ENCODE measurements around the gene PRLR. TPM values are rescaled to one million over a fixed set of nuclear protein-coding genes. Genes with fewer than 3 reads are reported as not detected.

PRLR gene
- total RNA-seq, 1 donor from 2014 or later, result 5.7 TPM

DNA sequence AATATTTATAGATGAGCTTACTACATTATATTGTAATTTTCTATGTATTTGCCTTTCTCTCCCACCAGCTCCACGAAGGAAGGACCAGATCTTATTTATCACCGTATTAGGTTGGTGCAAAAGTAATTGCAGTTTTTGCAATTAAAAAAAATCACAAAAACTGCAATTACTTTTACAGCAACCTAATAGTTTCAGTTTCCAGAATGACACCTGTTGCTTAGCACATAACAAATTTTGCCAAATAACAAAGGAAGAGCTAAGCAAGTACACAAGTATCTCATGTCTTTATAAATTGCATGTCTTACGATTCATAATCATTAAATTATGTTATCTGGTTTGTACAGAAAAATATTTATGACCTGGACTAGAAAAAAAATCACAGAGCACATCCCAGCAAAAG, 228.4 kb downstream of the PRLR start:
- no peak for TF ChIP-seq CTCF (IDR thresholded peaks at IDR 0.05; ENCODE audit: unreplicated experiment)
- no peak for DNase-seq (ENCODE audit: low spot score, unreplicated experiment)
- Mint-ChIP-seq H3K36me3 (ENCODE audit: insufficient read depth) (no peaks in the 10 kb centered on the region), H3K4me3 (ENCODE audit: low read depth) (no peak overlapping the region), H3K27me3 (peaks cover 17% of the 10 kb centered on the region), H3K4me1 (ENCODE audit: low read depth) (no peaks in the 10 kb centered on the region), H3K27ac (no peak overlapping the region), H3K9me3 (ENCODE audit: low read depth) (no peaks in the 10 kb centered on the region)

Other genes with a start within 250 kb of the PRLR start
- gene AGXT2, start 182.5 kb downstream of the PRLR start, total RNA-seq, result not detected in 2 replicates

Measured in progenitor cell of endocrine pancreas (in vitro differentiated cells).